ENCODE data around the gene ZFYVE26.
A peak's percentile ranks its signal among the peaks of the same experiment; 100 is the strongest.

Gene ZFYVE26

DNA sequence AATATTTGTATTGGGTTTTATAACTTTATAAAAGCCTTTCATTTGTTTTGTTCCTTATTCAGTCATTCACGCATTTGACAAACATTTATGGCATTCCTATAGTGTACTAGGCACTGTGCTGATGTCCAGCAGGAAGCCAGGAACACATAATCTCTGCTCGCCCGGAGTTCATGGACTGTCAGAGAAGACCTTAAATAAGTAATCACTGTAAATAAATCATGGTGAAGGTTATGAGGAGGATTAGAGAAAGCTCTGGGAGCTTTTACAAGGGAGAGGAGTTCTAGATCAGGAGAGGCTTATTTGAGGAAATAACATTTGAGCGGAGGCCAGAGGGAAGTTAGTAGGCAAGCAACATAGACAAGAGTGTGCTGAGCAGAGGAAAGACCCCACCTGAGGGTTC is 119.4 kb downstream of the ZFYVE26 start:
- Mint-ChIP-seq H3K9me3 (no peaks in the 10 kb centered on the region), H3K27ac (peak overlapping the region; percentile 91), H3K27me3 (no peaks in the 10 kb centered on the region), H3K4me1 (ENCODE audit: low read depth) (peaks cover 67% of the 10 kb centered on the region), H3K4me3 (no peak overlapping the region), H3K36me3 (ENCODE audit: low read depth) (peaks cover 15% of the 10 kb centered on the region)
- intact Hi-C loops (cut with micrococcal nuclease) = no loop called here

Measured in dendritic cell treated with granulocyte-macrophage colony-stimulating factor and Interleukin-4, amounts not matched to agents 40 ng/mL and 50 ng/mL, for 4 days (primary cell).